Measurements from ENCODE around the gene SERF1A. TPM values are rescaled to one million over a fixed set of nuclear protein-coding genes. Genes with fewer than 3 reads are reported as not detected.

Gene SERF1A
- 14.0 and 18.7 TPM in 2 replicates for total RNA-seq

DNA sequence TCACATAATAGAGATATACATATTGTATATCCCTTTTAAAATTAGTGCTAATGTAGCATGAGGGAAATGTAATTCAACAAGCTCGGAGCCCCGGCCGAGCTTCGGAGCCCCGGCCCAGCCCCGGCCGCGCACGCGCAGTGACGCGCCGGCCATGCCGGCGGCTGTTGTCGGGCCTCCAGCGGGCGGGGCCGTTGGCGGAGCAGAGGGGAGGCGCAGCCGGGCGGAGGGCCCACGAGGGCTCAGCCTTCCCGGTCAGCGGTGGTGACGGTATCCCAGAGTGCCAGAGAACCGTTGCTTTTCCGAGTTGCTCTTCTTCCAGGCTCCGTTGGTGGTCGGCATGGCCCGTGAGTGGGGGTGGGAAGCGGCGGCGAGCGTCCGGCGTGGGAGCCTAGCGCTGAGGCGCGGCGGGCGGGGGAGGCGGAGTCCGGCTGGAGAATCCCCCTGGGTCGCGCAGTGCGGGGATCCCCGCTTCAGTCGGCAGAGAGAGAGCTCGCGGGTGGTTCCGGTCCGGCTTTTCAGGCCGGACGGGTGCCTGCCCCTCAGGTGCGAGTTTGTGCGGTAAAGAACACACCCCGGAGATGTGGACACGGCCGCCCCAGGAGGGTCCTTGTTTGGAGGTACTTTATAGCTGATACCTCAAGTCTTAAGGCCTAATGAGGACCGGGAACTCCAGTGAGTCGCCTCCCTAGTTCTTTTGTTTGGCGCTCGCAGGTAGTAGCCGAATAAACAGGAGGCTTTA lies at the start of gene SERF1A:
Gene SERF1A (plus strand): TSS at position 137 of the 739 bp plus-strand sequence. CDS start 201 bp downstream, at position 338.

Other genes with a start within 250 kb of the SERF1A start
- 33.7 and 36.3 TPM in 2 replicates for gene SMN1, start 24.4 kb downstream of the SERF1A start, total RNA-seq
- gene NAIP, start 124.7 kb downstream of the SERF1A start, total RNA-seq = 0.78 and 4.2 TPM in 2 replicates
- gene GTF2H2, start 167.0 kb downstream of the SERF1A start, total RNA-seq = 16.3 and 19.4 TPM in 2 replicates